ENCODE measurements around the gene LRMDA. TPM values are rescaled to one million over a fixed set of nuclear protein-coding genes. Genes with fewer than 3 reads are reported as not detected.

LRMDA gene
- total RNA-seq, 4 donors from 2014 or later, result 1.4 to 23.1 (median 3.6) TPM

- TF ChIP-seq POLR2A (IDR thresholded peaks at IDR 0.05) (no peak), CTCF (IDR thresholded peaks at IDR 0.05) (no peak)
- H3K27me3 ChIP-seq, result no peaks in the 10 kb centered on the region
- H3K36me3 ChIP-seq, result no peaks in the 10 kb centered on the region
- no peak overlapping the region for H3K4me3 ChIP-seq
- no peak for DNase-seq
- H3K27ac ChIP-seq, result no peak overlapping the region
- H3K9me3 ChIP-seq, result no peaks in the 10 kb centered on the region
- H3K4me1 ChIP-seq, result no peaks in the 10 kb centered on the region
These were observed 690.6 kb downstream of the LRMDA start for GRCh38 chr10:76122056-76122455.

GRCh38 chr10:76124280-76124679 lies 692.9 kb downstream of the LRMDA start:
- H3K4me3 ChIP-seq, result no peak overlapping the region
- no peak overlapping the region for H3K27ac ChIP-seq
- H3K9me3 ChIP-seq, result no peaks in the 10 kb centered on the region
- no peak for DNase-seq
- H3K27me3 ChIP-seq, result no peaks in the 10 kb centered on the region
- TF ChIP-seq POLR2A (IDR thresholded peaks at IDR 0.05) (no peak), CTCF (IDR thresholded peaks at IDR 0.05) (no peak)
- no peaks in the 10 kb centered on the region for H3K36me3 ChIP-seq
- H3K4me1 ChIP-seq, result no peaks in the 10 kb centered on the region

GRCh38 chr10:76125900-76126299 lies 694.5 kb downstream of the LRMDA start:
- Histone ChIP-seq H3K9me3 (no peaks in the 10 kb centered on the region), H3K36me3 (no peaks in the 10 kb centered on the region), H3K27ac (no peak overlapping the region), H3K4me3 (no peak overlapping the region), H3K27me3 (no peaks in the 10 kb centered on the region), H3K4me1 (no peaks in the 10 kb centered on the region)
- no peak for TF ChIP-seq CTCF (IDR thresholded peaks at IDR 0.05)
- TF ChIP-seq POLR2A (IDR thresholded peaks at IDR 0.05), result no peak
- DNase-seq, result no peak

- no peaks in the 10 kb centered on the region for H3K27me3 ChIP-seq
- no peak for DNase-seq
- H3K4me1 ChIP-seq, result no peaks in the 10 kb centered on the region
- no peak for TF ChIP-seq POLR2A (IDR thresholded peaks at IDR 0.05)
- no peak for TF ChIP-seq CTCF (IDR thresholded peaks at IDR 0.05)
- no peak overlapping the region for H3K27ac ChIP-seq
- H3K9me3 ChIP-seq, result no peaks in the 10 kb centered on the region
- no peaks in the 10 kb centered on the region for H3K36me3 ChIP-seq
- H3K4me3 ChIP-seq, result no peak overlapping the region
These were observed 695.4 kb downstream of the LRMDA start for GRCh38 chr10:76126607-76127527.

GRCh38 chr10:76127984-76128589 lies 696.7 kb downstream of the LRMDA start:
- Histone ChIP-seq H3K27ac (no peak overlapping the region), H3K9me3 (no peaks in the 10 kb centered on the region), H3K4me1 (no peaks in the 10 kb centered on the region), H3K36me3 (no peaks in the 10 kb centered on the region), H3K27me3 (no peaks in the 10 kb centered on the region), H3K4me3 (no peak overlapping the region)
- no peak for TF ChIP-seq CTCF (IDR thresholded peaks at IDR 0.05)
- no peak for TF ChIP-seq POLR2A (IDR thresholded peaks at IDR 0.05)
- no peak for DNase-seq
